ENCODE data around the gene ARHGEF12.

ARHGEF12 gene

GRCh38 chr11:120513436-120514315 is 177.5 kb downstream of the ARHGEF12 start:
- no peak for TF ChIP-seq RAD21 (IDR thresholded peaks at IDR 0.05; ENCODE audit: low read depth)
- TF ChIP-seq CEBPB (IDR thresholded peaks at IDR 0.05) = no peak
- no peak for TF ChIP-seq EGR1 (IDR thresholded peaks at IDR 0.05)
- TF ChIP-seq FOXM1 (IDR thresholded peaks at IDR 0.05; ENCODE audit: borderline replicate concordance, low read depth) = no peak
- TF ChIP-seq TEAD4 (IDR thresholded peaks at IDR 0.05) = no peak
- TF ChIP-seq CREB1 (IDR thresholded peaks at IDR 0.05; ENCODE audit: low read depth) = no peak
- no peak for TF ChIP-seq MAX (IDR thresholded peaks at IDR 0.05)
- TF ChIP-seq YY1 (IDR thresholded peaks at IDR 0.05; ENCODE audit: low read depth) = no peak
- no peak for TF ChIP-seq TAF1 (IDR thresholded peaks at IDR 0.05; ENCODE audit: low read depth)
- no peak for TF ChIP-seq EP300 (IDR thresholded peaks at IDR 0.05; ENCODE audit: borderline replicate concordance)
- TF ChIP-seq USF1 (IDR thresholded peaks at IDR 0.05) = no peak
- no peak for TF ChIP-seq NFIC (IDR thresholded peaks at IDR 0.05)
- TF ChIP-seq REST (IDR thresholded peaks at IDR 0.05; ENCODE audit: low read depth) = no peak
- TF ChIP-seq TCF12 (IDR thresholded peaks at IDR 0.05; ENCODE audit: low read depth) = no peak
- no peak for TF ChIP-seq ZBTB7A (IDR thresholded peaks at IDR 0.05; ENCODE audit: low read depth)

GRCh38 chr11:120514541-120515121 is 178.4 kb downstream of the ARHGEF12 start:
- TF ChIP-seq USF1 (IDR thresholded peaks at IDR 0.05) = no peak
- no peak for TF ChIP-seq TCF12 (IDR thresholded peaks at IDR 0.05; ENCODE audit: low read depth)
- TF ChIP-seq FOXM1 (IDR thresholded peaks at IDR 0.05; ENCODE audit: borderline replicate concordance, low read depth) = no peak
- TF ChIP-seq REST (IDR thresholded peaks at IDR 0.05; ENCODE audit: low read depth) = no peak
- no peak for TF ChIP-seq MAX (IDR thresholded peaks at IDR 0.05)
- TF ChIP-seq CREB1 (IDR thresholded peaks at IDR 0.05; ENCODE audit: low read depth) = no peak
- no peak for TF ChIP-seq NFIC (IDR thresholded peaks at IDR 0.05)
- no peak for TF ChIP-seq RAD21 (IDR thresholded peaks at IDR 0.05; ENCODE audit: low read depth)
- TF ChIP-seq EP300 (IDR thresholded peaks at IDR 0.05; ENCODE audit: borderline replicate concordance) = no peak
- no peak for TF ChIP-seq YY1 (IDR thresholded peaks at IDR 0.05; ENCODE audit: low read depth)
- TF ChIP-seq ZBTB7A (IDR thresholded peaks at IDR 0.05; ENCODE audit: low read depth) = no peak
- no peak for TF ChIP-seq CEBPB (IDR thresholded peaks at IDR 0.05)
- TF ChIP-seq TEAD4 (IDR thresholded peaks at IDR 0.05) = no peak

GRCh38 chr11:120515186-120515723 is 179.0 kb downstream of the ARHGEF12 start:
- TF ChIP-seq RAD21 (IDR thresholded peaks at IDR 0.05; ENCODE audit: low read depth) (no peak), NFIC (IDR thresholded peaks at IDR 0.05) (no peak), TAF1 (IDR thresholded peaks at IDR 0.05; ENCODE audit: low read depth) (no peak), USF1 (IDR thresholded peaks at IDR 0.05) (no peak), CREB1 (IDR thresholded peaks at IDR 0.05; ENCODE audit: low read depth) (no peak), YY1 (IDR thresholded peaks at IDR 0.05; ENCODE audit: low read depth) (no peak), TEAD4 (IDR thresholded peaks at IDR 0.05) (no peak), TCF12 (IDR thresholded peaks at IDR 0.05; ENCODE audit: low read depth) (no peak), MAX (IDR thresholded peaks at IDR 0.05) (no peak), EP300 (IDR thresholded peaks at IDR 0.05; ENCODE audit: borderline replicate concordance) (no peak), CEBPB (IDR thresholded peaks at IDR 0.05) (no peak), FOXM1 (IDR thresholded peaks at IDR 0.05; ENCODE audit: borderline replicate concordance, low read depth) (no peak), ZBTB7A (IDR thresholded peaks at IDR 0.05; ENCODE audit: low read depth) (no peak), EGR1 (IDR thresholded peaks at IDR 0.05) (no peak), REST (IDR thresholded peaks at IDR 0.05; ENCODE audit: low read depth) (no peak)

All from Ishikawa (cell line).